OCI-LY7 (cell line): ENCODE results near the gene IGF1R.

ENCODE experiments used
- CTCF ChIP-seq: fragments of 200-600 bp; sonication (generic); conservative IDR thresholded peaks from 2 replicates; pipeline ENCODE4 v1.5.1; 2014; ENCODE audit warnings: mild to moderate bottlenecking, antibody characterized with exemption, low read length, moderate library complexity, mixed read lengths
- EZH2phosphoT487 ChIP-seq: fragments of 200-600 bp; sonication (generic); IDR thresholded peaks from 2 replicates; pipeline ENCODE4 v1.6.1; 2018; ENCODE audit warnings: low read depth, borderline replicate concordance, mild to moderate bottlenecking, mixed run types, antibody characterized with exemption, low read length, moderate library complexity, mixed read lengths

DNA sequence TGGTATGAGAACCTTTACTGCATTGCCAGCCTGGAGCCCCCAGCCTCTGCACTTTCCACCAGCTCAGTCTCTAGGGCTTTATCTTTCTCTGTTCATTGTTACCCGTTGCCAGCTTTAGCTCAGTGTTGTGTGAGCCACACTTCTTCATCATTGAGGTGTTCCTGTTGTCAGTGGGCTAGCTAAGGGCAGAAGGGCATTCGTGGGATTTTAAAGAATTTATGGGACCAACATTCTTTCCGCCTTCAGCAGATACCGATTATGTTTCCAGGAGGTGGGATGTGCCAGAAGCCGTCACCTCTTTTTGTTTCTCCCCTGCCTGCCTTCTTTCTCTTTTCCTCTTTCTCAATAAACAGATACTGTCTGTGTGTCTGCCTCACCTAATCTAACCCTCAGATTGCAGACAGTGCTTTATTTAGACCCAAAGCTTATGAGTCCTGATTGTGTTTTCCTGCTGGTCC is 294.7 kb downstream of the IGF1R start:
- no peak for TF ChIP-seq CTCF
- TF ChIP-seq EZH2phosphoT487, result no peak
